ENCODE measurements around the gene TEDDM1.

- TF ChIP-seq CTCF (IDR thresholded peaks at IDR 0.05; ENCODE audit: borderline replicate concordance, extremely low read depth, low read length, poor library complexity, severe bottlenecking) (peak; percentile 37), EZH2 (IDR thresholded peaks at IDR 0.05; ENCODE audit: borderline replicate concordance, low read depth, low read length, severe bottlenecking) (no peak)
These were observed 4.3 kb upstream of the TEDDM1 start for GRCh38 chr1:182404781-182405180.
